K562 (cell line): ENCODE measurements around the gene CCR2. TPM values are rescaled to one million over a fixed set of nuclear protein-coding genes. Genes with fewer than 3 reads are reported as not detected.

ENCODE experiments used
- CGGBP1 ChIP-seq: fragments of 250-450 bp; sonication (Bioruptor Pico); IDR thresholded peaks from 2 replicates; pipeline ENCODE4 v1.9.0; 2021; ENCODE audit warnings: mild to moderate bottlenecking
- CTCF ChIP-seq, 3 experiments: IDR thresholded peaks in 2 of 3; conservative IDR thresholded peaks in 1 of 3; 2 replicates each; pipeline ENCODE4 v1.5.1; 2011 to 2012; ENCODE audit warnings: low read length in 3 of 3, mild to moderate bottlenecking in 3 of 3, control low read depth in 2 of 3, improper control_type of control experiment in 1 of 3, inconsistent platforms in 1 of 3, low read depth in 1 of 3, mixed read lengths in 1 of 3, moderate library complexity in 1 of 3; ENCODE audit not compliant: insufficient read depth in 2 of 3
- ETV6 ChIP-seq, 3 experiments: fragments of 150-350 bp in 1 of 3; sonication (generic) in 1 of 3; formaldehyde crosslinking in 1 of 3; IDR thresholded peaks; 2 replicates each; pipeline versions ENCODE4 v1.6.1 to v1.8.0; 2014 to 2022; ENCODE audit warnings: borderline replicate concordance in 2 of 3, low read depth in 2 of 3, antibody characterized with exemption in 1 of 3, low read length in 1 of 3, mild to moderate bottlenecking in 1 of 3, missing genetic modification reagents in 1 of 3
- RCOR1 ChIP-seq, 2 experiments: IDR thresholded peaks; 2 replicates each; pipeline ENCODE4 v1.6.1; 2012; ENCODE audit warnings: low read depth in 2 of 2, low read length in 2 of 2, borderline replicate concordance in 1 of 2, improper control_type of control experiment in 1 of 2
- polyA plus RNA-seq, 8 experiments: library from polyadenylated mRNA; depleted of rRNA in 4 of 8; stranded (reverse) in 5 of 8; unstranded in 3 of 8; fragments of >200 nt; fragmentation: Nextera tagmentation in 2 of 8; fragmentation: Illumina TruSeq in 1 of 8; extraction: Ambion mirVana in 2 of 8; extraction: Trizol in 1 of 8; gene quantifications; 2 replicates each; pipeline versions ENCODE4 v1.2.1 to v1.2.3, GENCODE V29; 2011 to 2014; ENCODE audit warnings: inconsistent platforms in 1 of 8, missing spikeins in 1 of 8
- total RNA-seq, 7 experiments: library from RNA; depleted of rRNA in 6 of 7; stranded (reverse); fragments of >200 nt in 6 of 7; fragmentation: Illumina TruSeq in 2 of 7; extraction: Trizol in 2 of 7; gene quantifications; 2 replicates each; pipeline versions ENCODE4 v1.2.1 to v1.2.3, GENCODE V29; 2011 to 2021; ENCODE audit warnings: low replicate concordance in 1 of 7
- TF ChIP-seq, protein P1 (sequence below), 2 experiments: fragments of 450-650 bp; formaldehyde crosslinking in 1 of 2; IDR thresholded peaks; 2 replicates each; pipeline versions ENCODE4 v1.4.0 to v1.6.1; 2014 to 2020; ENCODE audit warnings: mild to moderate bottlenecking in 2 of 2, borderline replicate concordance in 1 of 2, low read depth in 1 of 2

The CCR2 gene
- total and polyA plus RNA-seq, 9 of the 15 experiments (the other 6 are each of a cell fraction or from before 2014, with no cell fraction given) = not detected

- TF ChIP-seq, protein P1, sequence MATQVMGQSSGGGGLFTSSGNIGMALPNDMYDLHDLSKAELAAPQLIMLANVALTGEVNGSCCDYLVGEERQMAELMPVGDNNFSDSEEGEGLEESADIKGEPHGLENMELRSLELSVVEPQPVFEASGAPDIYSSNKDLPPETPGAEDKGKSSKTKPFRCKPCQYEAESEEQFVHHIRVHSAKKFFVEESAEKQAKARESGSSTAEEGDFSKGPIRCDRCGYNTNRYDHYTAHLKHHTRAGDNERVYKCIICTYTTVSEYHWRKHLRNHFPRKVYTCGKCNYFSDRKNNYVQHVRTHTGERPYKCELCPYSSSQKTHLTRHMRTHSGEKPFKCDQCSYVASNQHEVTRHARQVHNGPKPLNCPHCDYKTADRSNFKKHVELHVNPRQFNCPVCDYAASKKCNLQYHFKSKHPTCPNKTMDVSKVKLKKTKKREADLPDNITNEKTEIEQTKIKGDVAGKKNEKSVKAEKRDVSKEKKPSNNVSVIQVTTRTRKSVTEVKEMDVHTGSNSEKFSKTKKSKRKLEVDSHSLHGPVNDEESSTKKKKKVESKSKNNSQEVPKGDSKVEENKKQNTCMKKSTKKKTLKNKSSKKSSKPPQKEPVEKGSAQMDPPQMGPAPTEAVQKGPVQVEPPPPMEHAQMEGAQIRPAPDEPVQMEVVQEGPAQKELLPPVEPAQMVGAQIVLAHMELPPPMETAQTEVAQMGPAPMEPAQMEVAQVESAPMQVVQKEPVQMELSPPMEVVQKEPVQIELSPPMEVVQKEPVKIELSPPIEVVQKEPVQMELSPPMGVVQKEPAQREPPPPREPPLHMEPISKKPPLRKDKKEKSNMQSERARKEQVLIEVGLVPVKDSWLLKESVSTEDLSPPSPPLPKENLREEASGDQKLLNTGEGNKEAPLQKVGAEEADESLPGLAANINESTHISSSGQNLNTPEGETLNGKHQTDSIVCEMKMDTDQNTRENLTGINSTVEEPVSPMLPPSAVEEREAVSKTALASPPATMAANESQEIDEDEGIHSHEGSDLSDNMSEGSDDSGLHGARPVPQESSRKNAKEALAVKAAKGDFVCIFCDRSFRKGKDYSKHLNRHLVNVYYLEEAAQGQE (IDR thresholded peaks at IDR 0.05; ENCODE audit: borderline replicate concordance) = peak; percentile 26; the same call in 1 of the 2 replicates
- TF ChIP-seq, protein P1 (CRISPR knock-in tag; IDR thresholded peaks at IDR 0.05; ENCODE audit: low read depth) = no peak
- TF ChIP-seq RCOR1 (IDR thresholded peaks at IDR 0.05; ENCODE audit: borderline replicate concordance in 1 of 2, low read depth in 2 of 2, low read length in 2 of 2) (no peak), CTCF (IDR thresholded peaks at IDR 0.05 in 2 of 3, conservative IDR thresholded peaks at IDR 0.05 in 1 of 3; ENCODE audit: insufficient read depth in 2 of 3, low read depth in 1 of 3, low read length in 3 of 3) (peak; percentile 54 to 67 (median 62); a peak in 5 of 6 replicates), ETV6 (IDR thresholded peaks at IDR 0.05; ENCODE audit: borderline replicate concordance in 1 of 2, low read depth in 2 of 2, low read length in 1 of 2) (no peak), ETV6 (CRISPR knock-in tag; IDR thresholded peaks at IDR 0.05; ENCODE audit: borderline replicate concordance) (no peak), CGGBP1 (CRISPR knock-in tag) (no peak)
These were observed 18.8 kb downstream of the CCR2 start (continued) for GRCh38 chr3:46372492-46373359.
